Adipocyte (in vitro differentiated cells): ENCODE measurements around the gene USP25.

Experiments used
- DNase-seq: peaks from one replicate; pipeline ENCODE4 v3.0.0-alpha.2; 2015; ENCODE audit warnings: low read depth
- H3K27me3 ChIP-seq: replicated peaks from 2 replicates; pipeline ENCODE4 v1.7.0; 2013; ENCODE audit warnings: mild to moderate bottlenecking, low read length, moderate library complexity; ENCODE audit not compliant: control insufficient read depth, insufficient read depth
- H3K36me3 ChIP-seq: 2 replicates; pipeline ENCODE4 v1.7.0; 2013; ENCODE audit warnings: low read length, mild to moderate bottlenecking, moderate library complexity; ENCODE audit not compliant: control insufficient read depth, insufficient read depth, severe bottlenecking
- H3K4me1 ChIP-seq: 2 replicates; pipeline ENCODE4 v1.7.0; 2013; ENCODE audit warnings: mild to moderate bottlenecking, low read length, moderate library complexity; ENCODE audit not compliant: control insufficient read depth, insufficient read depth
- H3K4me3 ChIP-seq: 2 replicates; pipeline ENCODE4 v1.7.0; 2013; ENCODE audit warnings: mild to moderate bottlenecking, low read length, moderate library complexity
- H3K9ac ChIP-seq: 2 replicates; pipeline ENCODE4 v1.7.0; 2013; ENCODE audit warnings: mild to moderate bottlenecking, low read length, moderate library complexity
- H3K9me3 ChIP-seq: 2 replicates; pipeline ENCODE4 v1.7.0; 2013; ENCODE audit warnings: mild to moderate bottlenecking, low read length, moderate library complexity; ENCODE audit not compliant: control insufficient read depth

The USP25 gene

GRCh38 chr21:15860541-15860940 is 130.8 kb downstream of the USP25 start:
- Histone ChIP-seq H3K9ac (no peak overlapping the region), H3K36me3 (peaks cover 17% of the 10 kb centered on the region), H3K9me3 (no peaks in the 10 kb centered on the region), H3K4me3 (no peak overlapping the region), H3K4me1 (no peaks in the 10 kb centered on the region), H3K27me3 (no peaks in the 10 kb centered on the region)
- DNase-seq, result no peak

GRCh38 chr21:15868940-15869339 is 139.2 kb downstream of the USP25 start:
- H3K27me3 ChIP-seq, result no peaks in the 10 kb centered on the region
- no peaks in the 10 kb centered on the region for H3K9me3 ChIP-seq
- H3K4me1 ChIP-seq, result no peaks in the 10 kb centered on the region
- no peak overlapping the region for H3K9ac ChIP-seq
- no peak for DNase-seq
- H3K36me3 ChIP-seq, result peaks cover 74% of the 10 kb centered on the region
- H3K4me3 ChIP-seq, result no peak overlapping the region

- H3K9ac ChIP-seq, result no peak overlapping the region
- H3K4me1 ChIP-seq, result no peaks in the 10 kb centered on the region
- H3K27me3 ChIP-seq, result no peaks in the 10 kb centered on the region
- peaks cover 75% of the 10 kb centered on the region for H3K36me3 ChIP-seq
- no peaks in the 10 kb centered on the region for H3K9me3 ChIP-seq
- no peak overlapping the region for H3K4me3 ChIP-seq
- no peak for DNase-seq
Measured at GRCh38 chr21:15870819-15871218, 141.0 kb downstream of the USP25 start.

GRCh38 chr21:15872236-15872635 is 142.5 kb downstream of the USP25 start:
- H3K27me3 ChIP-seq, result no peaks in the 10 kb centered on the region
- H3K9me3 ChIP-seq, result no peaks in the 10 kb centered on the region
- peaks cover 81% of the 10 kb centered on the region for H3K36me3 ChIP-seq
- H3K4me1 ChIP-seq, result no peaks in the 10 kb centered on the region
- no peak overlapping the region for H3K9ac ChIP-seq
- no peak for DNase-seq
- H3K4me3 ChIP-seq, result no peak overlapping the region

GRCh38 chr21:15874615-15875014 is 144.8 kb downstream of the USP25 start:
- Histone ChIP-seq H3K4me3 (no peak overlapping the region), H3K4me1 (no peaks in the 10 kb centered on the region), H3K36me3 (peaks cover 84% of the 10 kb centered on the region), H3K9ac (no peak overlapping the region), H3K9me3 (no peaks in the 10 kb centered on the region), H3K27me3 (no peaks in the 10 kb centered on the region)
- DNase-seq, result peak; percentile 40

- Histone ChIP-seq H3K9ac (no peak overlapping the region), H3K9me3 (no peaks in the 10 kb centered on the region), H3K4me1 (no peaks in the 10 kb centered on the region), H3K4me3 (no peak overlapping the region), H3K36me3 (peaks cover 84% of the 10 kb centered on the region), H3K27me3 (no peaks in the 10 kb centered on the region)
- DNase-seq, result no peak
Measured at GRCh38 chr21:15875286-15875685, 145.5 kb downstream of the USP25 start.

- no peaks in the 10 kb centered on the region for H3K36me3 ChIP-seq
- H3K4me3 ChIP-seq, result no peak overlapping the region
- H3K9ac ChIP-seq, result no peak overlapping the region
- no peak for DNase-seq
- peaks cover 9% of the 10 kb centered on the region for H3K4me1 ChIP-seq
- no peaks in the 10 kb centered on the region for H3K27me3 ChIP-seq
- no peaks in the 10 kb centered on the region for H3K9me3 ChIP-seq
Measured at GRCh38 chr21:15893902-15894301, 164.1 kb downstream of the USP25 start.

GRCh38 chr21:15894596-15894995 is 164.8 kb downstream of the USP25 start:
- Histone ChIP-seq H3K27me3 (no peaks in the 10 kb centered on the region), H3K36me3 (no peaks in the 10 kb centered on the region), H3K4me1 (peaks cover 9% of the 10 kb centered on the region), H3K4me3 (no peak overlapping the region), H3K9ac (no peak overlapping the region), H3K9me3 (no peaks in the 10 kb centered on the region)
- peak; percentile 68 for DNase-seq

- peak; percentile 12 for DNase-seq
- H3K4me3 ChIP-seq, result no peak overlapping the region
- peaks cover 9% of the 10 kb centered on the region for H3K4me1 ChIP-seq
- H3K9me3 ChIP-seq, result no peaks in the 10 kb centered on the region
- no peaks in the 10 kb centered on the region for H3K36me3 ChIP-seq
- H3K27me3 ChIP-seq, result no peaks in the 10 kb centered on the region
- H3K9ac ChIP-seq, result no peak overlapping the region
Measured at GRCh38 chr21:15895142-15896106, 165.6 kb downstream of the USP25 start.

GRCh38 chr21:15896501-15896900 is 166.7 kb downstream of the USP25 start:
- Histone ChIP-seq H3K9ac (no peak overlapping the region), H3K27me3 (no peaks in the 10 kb centered on the region), H3K4me3 (no peak overlapping the region), H3K9me3 (peaks cover 6% of the 10 kb centered on the region), H3K4me1 (peaks cover 9% of the 10 kb centered on the region), H3K36me3 (no peaks in the 10 kb centered on the region)
- DNase-seq, result no peak

GRCh38 chr21:15904389-15904788 is 174.6 kb downstream of the USP25 start:
- H3K9ac ChIP-seq, result no peak overlapping the region
- H3K4me1 ChIP-seq, result no peaks in the 10 kb centered on the region
- no peaks in the 10 kb centered on the region for H3K27me3 ChIP-seq
- no peaks in the 10 kb centered on the region for H3K36me3 ChIP-seq
- peaks cover 12% of the 10 kb centered on the region for H3K9me3 ChIP-seq
- no peak overlapping the region for H3K4me3 ChIP-seq
- no peak for DNase-seq
